SW 1271 (cell line): ENCODE results near the gene ARHGEF26.

Experiments
- DNase-seq, 2 experiments: peaks; one replicate each; lab custom pipeline; 2025; lab: John Stamatoyannopoulos, UW

The ARHGEF26 gene

DNA sequence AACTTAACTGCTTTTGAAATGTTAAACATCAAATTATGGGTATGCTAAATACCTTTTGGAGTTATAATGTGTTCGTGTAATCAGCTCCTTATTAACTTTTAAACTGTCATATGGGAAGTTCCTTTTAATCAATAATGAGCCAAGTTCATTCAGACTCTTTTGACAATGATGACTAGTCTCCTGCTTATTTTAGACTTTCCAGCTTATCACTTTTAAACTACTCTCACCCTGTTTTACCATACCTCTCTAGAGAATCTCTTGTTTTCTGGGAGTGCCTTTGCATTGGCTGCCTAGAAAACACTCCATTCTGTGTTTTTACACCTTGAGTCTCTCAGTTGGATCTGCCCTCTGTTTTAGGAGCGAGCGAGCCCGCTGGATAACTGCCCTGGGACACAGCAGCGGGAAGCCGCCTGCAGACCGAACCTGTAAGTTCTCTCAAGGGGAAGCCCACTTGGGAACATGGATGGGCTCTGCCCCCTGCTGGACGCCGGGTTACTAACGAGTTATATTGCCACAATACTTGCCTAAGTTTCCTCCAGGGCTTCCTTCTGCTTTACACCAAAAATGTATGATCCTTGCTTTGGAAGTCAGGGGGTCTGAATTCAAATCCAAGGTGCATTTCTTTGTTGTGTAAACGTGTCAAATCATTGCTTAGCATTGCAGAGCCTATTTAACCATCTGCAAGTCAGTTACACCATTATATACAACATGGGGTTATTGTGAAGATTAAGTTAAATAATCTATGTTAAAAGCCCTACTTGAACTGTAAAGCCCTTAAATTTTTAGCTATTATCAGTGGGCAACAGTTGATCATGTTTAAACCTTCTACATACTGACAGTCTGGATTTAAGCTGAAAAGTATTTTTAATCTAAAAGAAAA lies 131.8 kb downstream of the ARHGEF26 start:
- DNase-seq, result peak in 1 of 2 experiments; percentile 53

DNA sequence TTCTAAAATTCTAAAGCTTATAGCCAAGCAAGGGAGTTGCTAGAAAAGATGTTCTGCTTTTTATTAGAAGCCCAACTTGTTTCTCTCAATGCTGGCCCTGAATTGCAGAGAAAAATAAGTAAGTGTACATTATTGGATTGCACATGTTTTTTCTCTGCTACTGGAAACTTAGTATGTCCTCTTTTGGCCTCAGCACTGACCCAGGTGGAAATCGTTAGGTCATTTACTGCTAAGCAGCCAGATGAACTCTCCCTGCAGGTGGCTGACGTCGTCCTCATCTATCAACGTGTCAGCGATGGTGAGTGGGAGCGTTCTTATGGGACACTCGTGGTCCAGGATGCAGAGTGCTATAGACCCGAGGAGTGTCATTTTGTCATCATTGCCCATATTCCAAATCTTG lies 133.3 kb downstream of the ARHGEF26 start:
- no peak for DNase-seq

DNA sequence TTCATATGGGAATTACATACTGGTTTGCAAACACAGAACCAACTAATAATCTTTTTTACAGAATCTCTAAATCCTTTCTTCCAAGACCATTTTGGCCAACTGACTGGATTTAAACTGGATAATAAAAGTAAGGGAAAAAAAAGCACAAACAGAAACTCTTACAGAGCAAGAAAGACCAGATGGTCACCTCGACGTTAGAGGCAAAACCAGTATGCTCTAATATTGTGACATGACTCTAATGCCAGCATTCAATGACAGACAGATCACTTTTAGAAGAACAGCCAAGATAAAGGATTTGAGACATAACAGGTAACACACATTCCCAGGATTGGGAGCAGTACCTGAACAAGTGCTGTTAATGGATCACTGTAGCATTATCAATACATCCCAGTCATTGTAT lies 152.2 kb downstream of the ARHGEF26 start:
- no peak for DNase-seq

DNA sequence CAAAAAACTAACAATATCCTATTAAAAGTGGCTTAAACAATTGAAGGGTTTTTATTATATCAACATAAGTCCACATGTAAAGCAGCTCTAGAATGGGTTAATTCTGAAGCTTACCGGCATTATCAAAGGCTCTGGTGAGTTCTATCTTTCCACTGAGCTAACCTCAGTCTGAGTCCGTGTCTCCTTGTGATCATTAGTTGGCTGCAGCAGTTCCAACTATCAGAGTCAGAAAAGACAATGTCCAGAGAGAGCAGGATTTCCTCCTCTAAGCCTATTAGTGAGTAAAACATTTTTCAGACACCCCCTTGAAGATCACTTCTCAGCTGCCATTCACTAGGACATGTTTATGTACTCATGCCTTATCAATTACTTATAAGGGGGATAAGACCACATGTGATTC lies 153.2 kb downstream of the ARHGEF26 start:
- no peak for DNase-seq

DNA sequence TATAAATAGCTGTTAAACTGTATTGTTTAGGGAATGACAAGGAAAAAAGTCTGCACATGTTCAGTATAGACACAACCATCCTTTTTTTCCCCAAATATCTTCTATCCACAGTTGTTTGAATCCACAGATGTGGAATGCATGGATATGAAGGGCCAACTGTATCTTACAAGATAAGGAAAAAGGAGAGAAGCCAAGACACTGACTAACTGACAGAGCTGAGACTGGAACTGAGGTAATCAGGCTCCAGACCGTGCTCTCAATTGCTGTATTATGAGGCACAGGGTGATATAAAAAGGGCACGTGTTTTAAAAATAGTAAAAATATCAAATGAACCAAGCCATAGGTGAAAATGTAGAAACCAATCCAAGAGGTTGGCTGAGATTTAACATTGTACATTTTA lies 154.1 kb downstream of the ARHGEF26 start:
- no peak for DNase-seq

DNA sequence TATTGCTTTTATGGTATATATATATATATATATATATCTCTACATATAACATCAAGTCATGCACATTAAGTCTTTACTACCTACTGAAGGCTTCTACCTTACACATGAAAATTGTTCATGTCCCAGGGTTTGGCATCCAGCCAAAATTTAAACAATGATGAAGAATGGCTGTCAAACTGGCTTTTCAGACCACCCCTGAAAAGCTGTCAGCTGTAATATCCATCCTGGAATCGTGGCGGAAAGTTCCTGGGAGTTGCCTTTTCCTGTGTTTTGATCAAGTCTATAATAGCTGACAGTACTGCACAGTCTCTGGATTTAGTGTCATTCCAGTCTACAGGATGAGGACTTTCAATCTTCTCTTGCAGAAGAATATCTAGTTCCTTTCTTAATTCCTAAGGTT lies 154.8 kb downstream of the ARHGEF26 start:
- DNase-seq, result no peak

DNA sequence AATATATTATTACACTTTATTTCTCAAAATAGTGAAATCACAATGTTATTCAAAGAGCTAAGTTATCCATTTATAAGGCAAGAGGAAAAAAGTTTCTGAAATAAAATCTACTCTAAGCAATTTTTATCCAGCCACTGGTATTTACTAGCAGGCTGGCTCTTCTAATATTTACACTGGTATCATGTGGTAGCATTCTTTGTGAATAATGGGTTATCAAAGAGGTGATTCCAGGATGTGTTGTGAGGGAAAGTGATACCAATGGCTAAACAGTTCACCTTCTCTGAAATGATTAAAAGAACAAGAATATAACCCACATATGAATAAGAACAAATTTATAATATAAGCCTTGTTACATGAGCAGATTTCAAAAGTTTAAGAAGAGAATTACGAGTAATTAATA lies 159.0 kb downstream of the ARHGEF26 start:
- no peak for DNase-seq

DNA sequence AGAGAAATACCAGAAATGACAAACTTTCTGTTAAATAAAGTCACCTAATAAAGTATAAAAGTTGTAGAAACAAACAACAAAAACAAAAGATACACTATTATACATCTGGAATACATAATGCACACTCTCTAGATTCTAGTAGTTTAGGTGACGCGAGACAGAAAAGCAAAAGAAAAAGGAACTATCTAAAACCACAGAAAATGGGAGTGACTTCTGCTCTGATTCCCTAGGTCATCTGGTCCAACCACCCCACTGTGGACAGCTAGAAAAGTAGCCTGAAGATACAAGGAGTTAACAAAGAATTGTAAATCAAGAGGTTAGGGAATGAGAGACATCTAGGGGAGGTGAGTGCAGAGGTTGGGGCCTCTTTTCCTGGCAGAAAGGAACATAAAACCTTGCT lies 164.0 kb downstream of the ARHGEF26 start:
- DNase-seq, result no peak

DNA sequence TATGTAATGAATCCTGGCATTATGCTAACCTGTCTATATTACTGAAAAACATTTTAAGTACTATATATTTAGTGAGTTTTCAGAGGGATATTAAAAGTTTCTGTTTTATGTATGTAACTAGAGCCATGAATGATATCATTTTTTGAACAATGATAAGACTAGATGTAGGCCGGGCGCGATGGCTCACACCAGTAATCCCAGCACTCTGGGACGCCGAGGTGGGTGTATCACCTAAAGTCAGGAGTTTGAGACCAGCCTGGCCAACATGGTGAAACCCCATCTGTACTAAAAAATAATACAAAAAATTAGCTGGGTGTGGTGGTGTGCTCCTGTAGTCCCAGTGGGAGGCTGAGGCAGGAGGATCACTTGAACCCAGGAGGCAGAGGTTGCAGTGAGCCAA lies 169.0 kb downstream of the ARHGEF26 start:
- no peak for DNase-seq

DNA sequence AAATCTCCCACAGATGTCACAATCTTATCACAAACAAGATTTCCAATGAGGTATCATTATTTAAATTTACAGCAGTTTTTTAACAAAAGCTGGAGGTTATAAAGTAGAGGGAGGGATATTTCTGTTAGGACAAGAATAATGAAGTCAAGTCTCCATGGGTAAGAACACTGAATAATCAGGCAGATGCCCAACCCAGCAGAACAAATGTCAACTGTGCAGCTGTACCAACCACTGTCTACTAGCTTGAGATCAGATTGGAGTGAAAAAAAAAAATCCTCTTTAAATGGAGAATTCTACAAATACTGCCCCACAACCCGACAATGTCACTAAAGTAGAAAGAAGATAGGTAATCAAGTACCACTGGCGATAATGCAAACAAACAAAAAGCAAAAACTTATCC lies 172.8 kb downstream of the ARHGEF26 start:
- DNase-seq, result no peak

DNA sequence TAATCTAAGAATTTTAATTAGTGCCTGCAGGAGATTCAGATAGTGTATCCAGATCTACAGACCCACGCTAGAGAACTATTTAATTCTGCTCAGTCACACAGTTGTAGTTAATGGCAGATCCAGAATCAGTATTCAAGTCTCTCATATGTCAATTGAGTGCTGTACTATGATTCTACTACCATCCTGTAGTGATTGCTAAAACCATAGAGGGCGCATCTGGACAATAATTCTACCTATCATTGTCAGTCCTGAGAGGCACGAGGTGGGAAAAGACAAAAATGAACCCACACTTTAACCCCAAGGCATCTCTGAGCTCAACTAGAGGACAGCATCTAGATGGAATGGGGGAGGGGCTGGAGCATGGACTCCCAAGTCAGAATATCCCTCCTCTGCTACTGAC lies 180.4 kb downstream of the ARHGEF26 start:
- no peak for DNase-seq

DNA sequence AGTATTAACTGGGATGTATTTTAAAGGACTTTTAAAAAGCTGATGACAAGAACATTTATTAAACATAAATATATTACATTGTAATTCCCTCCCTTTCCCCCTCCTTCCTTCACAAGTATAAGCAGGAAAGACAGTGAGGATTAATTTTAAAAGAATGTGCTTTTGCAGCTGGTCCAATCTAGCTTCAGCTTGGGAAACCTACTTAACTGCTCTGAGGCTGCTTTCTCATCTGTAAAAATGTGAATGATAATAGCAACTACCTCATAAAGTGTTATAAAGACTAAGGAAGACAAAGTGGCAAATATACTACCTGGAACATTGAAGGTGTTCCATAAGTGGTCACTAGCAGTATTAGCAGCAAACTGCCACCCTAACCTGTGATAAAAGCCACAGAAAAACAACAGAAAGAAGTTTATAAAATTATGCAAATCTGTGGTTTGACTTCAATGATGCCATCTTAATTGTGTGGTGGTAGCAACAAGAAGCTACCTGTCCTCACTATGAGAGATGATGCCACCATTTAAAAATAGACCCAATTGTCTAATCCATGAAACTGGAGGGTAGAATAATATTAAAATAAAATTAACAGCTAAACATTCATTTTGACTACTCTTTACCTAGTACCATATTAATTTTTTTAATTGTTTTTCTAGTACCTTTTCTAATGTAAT lies 183.1 kb downstream of the ARHGEF26 start:
- no peak for DNase-seq

DNA sequence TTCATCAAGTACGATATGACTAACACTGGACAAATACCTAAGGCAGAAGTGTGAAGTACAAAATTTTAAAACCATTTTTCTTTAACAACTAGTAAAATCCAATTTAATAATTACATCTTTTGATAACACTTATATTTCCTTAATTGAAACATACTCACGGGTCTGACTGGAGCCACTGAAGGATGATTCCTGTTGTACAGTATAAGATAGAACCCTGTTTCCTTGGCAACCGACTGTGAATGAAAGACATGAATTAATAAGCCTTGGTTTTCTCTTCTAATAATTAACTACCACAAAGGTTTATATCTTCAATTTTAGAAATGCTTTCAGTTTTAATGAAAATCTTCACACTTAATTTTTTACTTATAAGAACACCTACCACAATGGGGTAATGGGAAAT lies 183.7 kb downstream of the ARHGEF26 start:
- no peak for DNase-seq

DNA sequence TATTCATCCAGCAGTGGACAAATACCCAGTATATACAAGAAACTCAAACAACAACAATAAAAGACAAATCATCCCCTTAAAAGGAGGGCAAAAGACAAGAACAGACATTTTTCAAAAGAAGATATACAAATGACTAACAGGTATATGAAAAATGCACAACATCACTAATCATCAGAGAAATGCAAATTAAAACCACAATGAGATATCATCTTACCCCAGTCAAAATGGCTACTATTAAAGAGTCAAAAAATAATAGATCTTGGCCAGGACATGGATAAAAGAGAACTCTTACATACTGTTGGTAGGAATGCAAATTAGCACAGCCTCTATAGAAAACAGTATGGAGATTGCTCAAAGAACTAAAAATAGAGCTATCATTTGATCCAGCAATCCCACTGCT lies 186.2 kb downstream of the ARHGEF26 start:
- no peak for DNase-seq
